Activated CD4-positive, alpha-beta T cell treated with anti-CD3 and anti-CD28 coated beads for 36 hours (primary cell): ENCODE measurements around the gene CLASP1. TPM values are rescaled to one million over a fixed set of nuclear protein-coding genes. Genes with fewer than 3 reads are reported as not detected.

Source experiments
- ATAC-seq: fragments of 200-7000 bp; cut with Tn5 transposase; one replicate; pipeline ENCODE4 v1.10.0; 2021; ENCODE audit warnings: mild to moderate bottlenecking, moderate library complexity
- CTCF ChIA-PET: fragments of 350-600 bp; sonication (Branson Sonifier 250); formaldehyde crosslinking; loops from one replicate; lab custom pipeline; 2021; ENCODE audit warnings: antibody characterized with exemption; lab: Charles Lee
- POLR2A ChIA-PET: fragments of 350-600 bp; sonication (Branson Sonifier 250); formaldehyde crosslinking; loops from one replicate; lab custom pipeline; 2021; ENCODE audit warnings: antibody characterized with exemption, inconsistent platforms; lab: Charles Lee
- DNase-seq: peaks from one replicate; pipeline ENCODE4 v3.0.0-alpha.2; 2020
- H3K27ac Mint-ChIP-seq: one replicate; pipeline ENCODE4 v1.8.0; 2021; ENCODE audit warnings: mixed read lengths
- H3K27me3 Mint-ChIP-seq: one replicate; pipeline ENCODE4 v1.8.0; 2021; ENCODE audit warnings: mixed read lengths
- H3K36me3 Mint-ChIP-seq: one replicate; pipeline ENCODE4 v1.8.0; 2021; ENCODE audit warnings: low read depth, mixed read lengths
- H3K4me1 Mint-ChIP-seq: one replicate; pipeline ENCODE4 v1.8.0; 2021; ENCODE audit warnings: mixed read lengths
- H3K4me3 Mint-ChIP-seq: one replicate; pipeline ENCODE4 v1.8.0; 2021; ENCODE audit warnings: mild to moderate bottlenecking, moderate library complexity, mixed read lengths
- H3K9me3 Mint-ChIP-seq: one replicate; pipeline ENCODE4 v1.8.0; 2021; ENCODE audit warnings: low read depth, mixed read lengths
- intact Hi-C, 2 experiments: fragments of 100-400 bp; cut with DNase I in 1 of 2; cut with micrococcal nuclease in 1 of 2; formaldehyde crosslinking; loops; one replicate each; pipeline versions ENCODE4 v1.14.2 to v1.15.1; 2022 to 2024; cut with DNase I, micrococcal nuclease
- total RNA-seq, 2 experiments: library from RNA; stranded (reverse); gene quantifications; one replicate each; pipeline ENCODE4 v1.2.3, GENCODE V29; 2021

The CLASP1 gene
- total RNA-seq, 2 experiments from 2014 or later: 56.8 to 75.6 TPM

GRCh38 chr2:121524685-121525425, 124.4 kb downstream of the CLASP1 start:
- no peak overlapping the region for H3K4me3 Mint-ChIP-seq
- no peak for DNase-seq
- no peak for ATAC-seq
- peaks cover 56% of the 10 kb centered on the region for H3K36me3 Mint-ChIP-seq
- no peaks in the 10 kb centered on the region for H3K27me3 Mint-ChIP-seq
- intact Hi-C loops: no loop called here
- POLR2A ChIA-PET: no interaction called here
- H3K9me3 Mint-ChIP-seq: peaks cover 2% of the 10 kb centered on the region
- peak overlapping the region; percentile 17 for H3K27ac Mint-ChIP-seq
- CTCF ChIA-PET: interaction anchor here (0.8 kb wide), 1 partner anchor 16 kb away, joined by 3 read pairs; no protein-coding TSS in a partner anchor
- peaks cover 43% of the 10 kb centered on the region for H3K4me1 Mint-ChIP-seq

GRCh38 chr2:121521359-121521758, 127.9 kb downstream of the CLASP1 start:
- CTCF ChIA-PET: interaction anchor here (0.7 to 1.0 kb wide), 2 partner anchors 9 to 112 kb away, joined by 3 to 4 read pairs; partner anchors contain the start of gene RNU4ATAC
- H3K4me1 Mint-ChIP-seq: peaks cover 12% of the 10 kb centered on the region
- H3K36me3 Mint-ChIP-seq: peaks cover 44% of the 10 kb centered on the region

GRCh38 chr2:121520641-121520994, 128.6 kb downstream of the CLASP1 start:
- no peak overlapping the region for H3K4me3 Mint-ChIP-seq
- CTCF ChIA-PET: interaction anchor here (1.0 kb wide), 1 partner anchor 111 kb away, joined by 4 read pairs; no protein-coding TSS in a partner anchor
- DNase-seq (no peak), ATAC-seq (no peak)
- no peak overlapping the region for H3K27ac Mint-ChIP-seq
- H3K4me1 Mint-ChIP-seq: peaks cover 4% of the 10 kb centered on the region
- no peaks in the 10 kb centered on the region for H3K27me3 Mint-ChIP-seq
- POLR2A ChIA-PET: no interaction called here
- intact Hi-C loops: no loop called here
- H3K9me3 Mint-ChIP-seq: no peaks in the 10 kb centered on the region
- peaks cover 42% of the 10 kb centered on the region for H3K36me3 Mint-ChIP-seq

More at GRCh38 chr2:121521359-121521758, 127.9 kb downstream of the CLASP1 start:
- H3K27me3 Mint-ChIP-seq: no peaks in the 10 kb centered on the region
- H3K4me3 Mint-ChIP-seq: no peak overlapping the region
- intact Hi-C loops: no loop called here
- H3K27ac Mint-ChIP-seq: no peak overlapping the region
- DNase-seq: no peak
- POLR2A ChIA-PET: no interaction called here
- no peak for ATAC-seq
- H3K9me3 Mint-ChIP-seq: no peaks in the 10 kb centered on the region

GRCh38 chr2:121519732-121520640, 129.3 kb downstream of the CLASP1 start:
- ChIA-PET CTCF (interaction anchor here (1.0 kb wide), 1 partner anchor 111 kb away, joined by 4 read pairs; no protein-coding TSS in a partner anchor), POLR2A (no interaction called here)
- H3K27me3 Mint-ChIP-seq: no peaks in the 10 kb centered on the region
- ATAC-seq (no peak), DNase-seq (no peak)
- no peaks in the 10 kb centered on the region for H3K9me3 Mint-ChIP-seq
- H3K4me1 Mint-ChIP-seq: peaks cover 2% of the 10 kb centered on the region
- intact Hi-C loops: no loop called here
- no peak overlapping the region for H3K4me3 Mint-ChIP-seq
- peaks cover 42% of the 10 kb centered on the region for H3K36me3 Mint-ChIP-seq
- no peak overlapping the region for H3K27ac Mint-ChIP-seq

GRCh38 chr2:121519153-121519552, 130.1 kb downstream of the CLASP1 start:
- Mint-ChIP-seq H3K9me3 (no peaks in the 10 kb centered on the region), H3K27ac (no peak overlapping the region), H3K36me3 (peaks cover 46% of the 10 kb centered on the region), H3K27me3 (no peaks in the 10 kb centered on the region), H3K4me3 (no peak overlapping the region), H3K4me1 (peaks cover 6% of the 10 kb centered on the region)
- CTCF ChIA-PET: interaction anchor here (0.6 kb wide), 1 partner anchor 176 kb away, joined by 3 read pairs; no protein-coding TSS in a partner anchor
- intact Hi-C loops: no loop called here
- POLR2A ChIA-PET: no interaction called here
- no peak for ATAC-seq
- DNase-seq: no peak

GRCh38 chr2:121513597-121514333, 135.5 kb downstream of the CLASP1 start:
- ATAC-seq (peak; percentile 64), DNase-seq (no peak)
- intact Hi-C loops: no loop called here
- Mint-ChIP-seq H3K27ac (peak overlapping the region; percentile 47), H3K27me3 (no peaks in the 10 kb centered on the region), H3K9me3 (no peaks in the 10 kb centered on the region), H3K4me3 (no peak overlapping the region), H3K4me1 (peaks cover 13% of the 10 kb centered on the region), H3K36me3 (peaks cover 61% of the 10 kb centered on the region)
- CTCF ChIA-PET: interaction anchor here (1.0 kb wide), 1 partner anchor 27 kb away, joined by 3 read pairs; no protein-coding TSS in a partner anchor
- POLR2A ChIA-PET: interaction anchor here (0.6 kb wide), 1 partner anchor 39 kb away, joined by 4 read pairs; no protein-coding TSS in a partner anchor

- DNase-seq (no peak), ATAC-seq (no peak)
- Mint-ChIP-seq H3K4me1 (peaks cover 13% of the 10 kb centered on the region), H3K27ac (no peak overlapping the region), H3K27me3 (no peaks in the 10 kb centered on the region), H3K9me3 (no peaks in the 10 kb centered on the region), H3K36me3 (peaks cover 72% of the 10 kb centered on the region), H3K4me3 (no peak overlapping the region)
- ChIA-PET CTCF (no interaction called here), POLR2A (interaction anchor here (0.7 kb wide), 1 partner anchor 27 kb away, joined by 3 read pairs; no protein-coding TSS in a partner anchor)
- intact Hi-C loops: loop anchor here in 1 of 2 experiments (2.0 kb wide), 1 partner anchor 60 kb away; no protein-coding TSS in a partner anchor
Measured at GRCh38 chr2:121510857-121511256, 138.4 kb downstream of the CLASP1 start.

GRCh38 chr2:121506621-121507020, 142.6 kb downstream of the CLASP1 start:
- Mint-ChIP-seq H3K4me1 (peaks cover 13% of the 10 kb centered on the region), H3K9me3 (no peaks in the 10 kb centered on the region), H3K27me3 (no peaks in the 10 kb centered on the region), H3K27ac (no peak overlapping the region), H3K36me3 (peaks cover 71% of the 10 kb centered on the region), H3K4me3 (no peak overlapping the region)
- ChIA-PET CTCF (no interaction called here), POLR2A (no interaction called here)
- intact Hi-C loops: no loop called here
- ATAC-seq (no peak), DNase-seq (no peak)

GRCh38 chr2:121505986-121506586, 143.2 kb downstream of the CLASP1 start:
- Mint-ChIP-seq H3K27ac (no peak overlapping the region), H3K27me3 (no peaks in the 10 kb centered on the region), H3K4me1 (peaks cover 14% of the 10 kb centered on the region), H3K4me3 (no peak overlapping the region), H3K36me3 (peaks cover 69% of the 10 kb centered on the region), H3K9me3 (no peaks in the 10 kb centered on the region)
- no peak for ATAC-seq
- no peak for DNase-seq
- CTCF ChIA-PET: no interaction called here
- intact Hi-C loops: no loop called here
- POLR2A ChIA-PET: no interaction called here

GRCh38 chr2:121505005-121505404, 144.3 kb downstream of the CLASP1 start:
- Mint-ChIP-seq H3K36me3 (peaks cover 68% of the 10 kb centered on the region), H3K27me3 (no peaks in the 10 kb centered on the region), H3K27ac (no peak overlapping the region), H3K9me3 (no peaks in the 10 kb centered on the region), H3K4me1 (peaks cover 22% of the 10 kb centered on the region), H3K4me3 (no peak overlapping the region)
- intact Hi-C loops: no loop called here
- ChIA-PET CTCF (no interaction called here), POLR2A (no interaction called here)
- DNase-seq (no peak), ATAC-seq (no peak)
